ENCODE data around the gene MSI2. TPM values are rescaled to one million over a fixed set of nuclear protein-coding genes. Genes with fewer than 3 reads are reported as not detected.
"Not testable (repeated sequence)": the region's sequence is repeated elsewhere in the genome, so short reads cannot be mapped to it uniquely, and the experiment has no call there.

Gene MSI2
- total RNA-seq, 1 experiment from 2014 or later, result 13.8 TPM

DNA sequence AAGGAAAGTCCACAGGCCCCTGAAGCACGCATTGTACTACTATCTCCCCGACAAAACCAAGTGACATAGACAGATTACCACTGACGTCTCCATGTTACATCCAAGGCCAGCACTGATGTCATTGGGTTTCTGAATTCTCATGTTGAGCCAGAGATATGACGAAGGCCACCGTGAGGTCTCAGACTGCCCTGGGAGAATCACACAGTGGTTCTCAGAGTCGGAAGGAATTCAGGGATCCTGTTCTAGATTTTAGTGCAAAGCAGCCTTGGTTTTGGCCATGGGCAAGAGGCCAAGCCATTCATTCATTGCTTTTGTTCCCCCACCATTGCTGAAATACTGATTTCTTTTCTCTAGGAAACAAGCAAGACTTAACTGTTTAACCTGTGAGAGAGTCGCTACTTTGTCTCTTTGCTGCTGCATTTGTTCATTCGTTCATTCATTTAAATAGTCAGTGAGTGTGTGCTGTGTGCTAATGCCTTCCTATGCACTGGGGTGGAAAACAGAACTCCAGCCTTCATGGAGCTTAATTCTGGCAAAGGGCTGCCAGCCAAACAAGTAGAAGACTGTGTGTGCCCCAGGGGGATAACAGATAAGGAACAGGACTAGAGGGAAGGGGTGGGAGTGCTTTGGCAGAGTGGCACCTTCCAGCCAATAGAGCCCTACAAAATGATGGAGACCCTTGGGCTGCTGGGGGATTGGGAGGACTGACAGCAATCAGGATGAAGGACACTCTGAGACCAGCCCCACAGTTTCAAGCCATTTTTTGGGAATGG is 222.3 kb downstream of the MSI2 start:
- no peak for DNase-seq (ENCODE audit: low read depth)

DNA sequence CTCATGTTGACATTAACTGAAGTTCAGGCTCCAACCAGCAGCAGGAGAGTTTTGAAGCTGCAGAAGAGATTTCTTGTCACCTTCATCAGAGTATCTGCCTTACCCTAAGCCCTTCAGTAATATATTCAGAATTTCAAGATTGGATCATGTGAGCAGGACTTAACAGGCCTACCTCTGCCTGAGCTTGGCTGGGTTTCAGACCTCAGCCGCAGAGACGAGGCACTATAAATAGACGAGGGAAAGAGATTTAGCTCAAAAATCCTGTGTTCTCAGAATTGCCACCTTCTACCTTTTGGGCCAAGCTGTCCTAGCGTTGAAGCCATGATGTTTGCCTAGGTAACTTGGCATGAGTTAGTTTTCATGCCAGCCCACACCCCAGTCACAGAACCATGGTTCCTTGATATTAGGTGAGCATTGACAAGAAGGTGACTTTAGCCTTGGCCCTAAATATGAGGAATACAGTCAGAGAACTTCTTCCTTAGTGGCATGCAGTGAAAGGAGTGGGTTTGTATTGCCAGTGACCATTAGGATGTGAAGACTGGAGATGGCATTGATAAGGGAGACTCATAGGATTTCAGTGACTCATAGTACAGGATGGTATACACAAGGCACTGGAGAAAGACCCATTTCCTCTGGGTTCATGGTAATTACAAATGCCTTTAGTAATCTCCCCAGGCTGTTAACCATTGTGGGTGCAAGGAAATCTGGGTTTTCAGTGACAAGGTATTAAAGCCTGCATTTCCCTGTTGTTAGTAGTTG is 224.3 kb downstream of the MSI2 start:
- DNase-seq (ENCODE audit: low read depth), result peak; percentile 70

DNA sequence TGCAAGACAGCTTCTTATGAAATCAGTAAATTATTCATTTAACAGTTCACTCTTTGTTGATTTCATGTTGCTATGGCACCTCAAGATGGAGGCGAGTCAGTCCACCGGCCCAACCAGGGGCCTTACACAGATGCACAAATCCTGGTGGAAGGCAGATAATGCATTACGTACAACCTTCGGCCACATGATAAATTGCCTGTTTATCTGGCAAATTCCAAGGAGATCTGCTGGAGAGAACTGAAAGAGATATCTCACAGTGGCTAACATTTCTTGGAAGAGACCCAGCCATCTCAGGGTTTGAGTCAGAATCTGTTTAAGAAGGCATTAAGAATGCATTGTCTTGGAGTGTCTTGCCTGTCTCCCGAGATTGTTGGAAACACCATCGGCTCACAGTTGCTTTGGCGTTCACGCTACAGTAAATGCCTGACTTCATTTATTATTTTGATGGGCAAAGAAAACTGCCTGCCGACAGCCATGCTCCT is 225.6 kb downstream of the MSI2 start:
- peak; percentile 77 for DNase-seq (ENCODE audit: low read depth)

DNA sequence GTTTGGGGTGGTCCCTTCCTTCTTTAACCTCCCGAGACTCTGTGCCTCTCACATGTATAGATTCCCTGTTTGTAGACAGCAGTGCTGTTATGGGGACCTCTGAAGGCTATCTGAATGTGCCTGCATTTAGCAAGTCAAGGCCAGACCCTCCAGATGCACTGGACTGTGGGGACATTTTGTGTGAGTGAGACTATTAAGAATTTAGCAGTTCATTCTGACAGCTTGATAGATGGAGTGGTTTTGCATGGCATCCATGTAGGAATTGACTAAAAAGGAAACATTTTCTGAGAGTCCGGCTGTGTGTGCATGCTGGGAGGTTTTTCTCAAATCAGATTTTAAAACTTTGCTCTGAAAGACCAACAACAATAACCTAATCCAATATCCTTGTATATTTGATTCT is 226.3 kb downstream of the MSI2 start:
- peak; percentile 19 for DNase-seq (ENCODE audit: low read depth)

DNA sequence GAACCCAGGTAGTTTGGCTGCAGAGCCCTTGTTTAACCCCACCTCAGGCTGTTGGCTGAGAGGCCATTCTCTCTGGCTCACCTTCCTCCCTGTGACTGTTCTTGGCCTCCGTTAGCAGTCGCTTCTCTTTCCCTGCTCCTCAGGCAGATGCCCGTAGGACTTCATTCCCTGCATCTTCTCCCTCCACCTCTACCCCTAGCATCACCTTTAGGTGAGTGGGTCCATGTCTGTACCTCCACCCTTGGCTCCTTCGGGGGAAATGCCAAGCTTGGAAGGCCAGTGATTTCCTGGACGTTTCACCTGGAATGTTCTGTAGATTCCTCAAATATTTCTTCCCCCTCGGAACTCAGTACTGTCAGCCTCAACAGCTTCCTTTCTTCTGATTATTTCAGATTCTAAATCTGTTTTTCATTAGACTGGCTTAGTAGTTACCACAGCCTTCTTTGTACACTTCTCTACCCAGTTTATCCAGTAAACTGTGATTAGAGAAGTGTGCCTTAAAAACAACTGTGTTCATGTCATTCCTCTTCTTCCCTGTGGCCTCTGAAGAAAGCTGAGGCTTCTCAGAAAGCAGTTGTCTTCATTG is 227.9 kb downstream of the MSI2 start:
- no peak for DNase-seq (ENCODE audit: low read depth)

DNA sequence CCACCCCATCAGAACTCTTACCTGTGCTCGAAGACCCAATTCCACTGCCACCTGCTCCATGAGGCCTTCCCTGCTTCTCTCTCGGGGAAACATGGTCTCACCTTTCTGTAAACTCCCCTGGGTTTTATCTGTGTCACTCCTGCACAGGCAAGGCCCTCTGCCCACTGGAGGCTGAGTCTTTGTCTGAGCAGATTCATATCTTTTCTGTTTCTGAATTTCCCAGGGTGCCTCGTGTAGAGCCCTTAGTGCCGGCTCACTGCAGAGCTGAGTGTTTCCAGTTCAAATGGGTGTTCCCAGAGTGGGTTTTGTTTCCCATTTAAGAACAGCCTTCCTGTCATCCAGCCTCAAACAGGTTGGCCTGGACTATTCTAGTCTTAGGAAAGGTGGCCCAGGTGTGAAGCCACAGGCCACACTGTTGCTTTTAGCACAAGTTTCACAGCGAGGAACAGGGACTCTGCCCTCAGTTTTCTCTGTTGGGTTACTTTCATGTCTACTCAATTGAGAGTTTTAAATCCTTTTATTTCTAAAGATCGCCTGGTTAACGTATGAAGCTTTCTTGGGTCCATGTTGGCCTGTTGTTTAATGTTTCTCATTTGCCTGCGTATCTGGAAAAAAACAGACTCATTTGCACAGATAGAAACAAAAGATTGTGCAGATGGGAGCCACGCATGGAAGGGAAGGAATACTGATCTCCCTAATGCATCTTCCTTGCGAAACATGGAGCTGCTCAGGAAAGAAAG is 228.7 kb downstream of the MSI2 start:
- no peak for DNase-seq (ENCODE audit: low read depth)

DNA sequence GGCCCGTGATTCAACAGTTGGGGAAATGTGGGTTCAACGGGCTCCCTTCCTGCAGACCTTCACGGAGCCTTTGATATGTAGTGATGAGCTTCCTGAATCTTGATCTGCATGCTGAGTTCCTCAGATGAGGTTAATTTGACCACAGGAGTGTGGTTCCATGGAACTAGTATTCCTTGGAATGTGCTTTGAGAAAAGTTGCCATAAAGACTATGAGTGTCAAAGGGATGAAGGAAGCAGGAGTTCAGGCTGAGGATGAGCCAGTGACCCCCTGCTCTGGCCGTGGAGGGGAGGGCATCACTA is 229.2 kb downstream of the MSI2 start:
- DNase-seq (ENCODE audit: low read depth), result no peak

DNA sequence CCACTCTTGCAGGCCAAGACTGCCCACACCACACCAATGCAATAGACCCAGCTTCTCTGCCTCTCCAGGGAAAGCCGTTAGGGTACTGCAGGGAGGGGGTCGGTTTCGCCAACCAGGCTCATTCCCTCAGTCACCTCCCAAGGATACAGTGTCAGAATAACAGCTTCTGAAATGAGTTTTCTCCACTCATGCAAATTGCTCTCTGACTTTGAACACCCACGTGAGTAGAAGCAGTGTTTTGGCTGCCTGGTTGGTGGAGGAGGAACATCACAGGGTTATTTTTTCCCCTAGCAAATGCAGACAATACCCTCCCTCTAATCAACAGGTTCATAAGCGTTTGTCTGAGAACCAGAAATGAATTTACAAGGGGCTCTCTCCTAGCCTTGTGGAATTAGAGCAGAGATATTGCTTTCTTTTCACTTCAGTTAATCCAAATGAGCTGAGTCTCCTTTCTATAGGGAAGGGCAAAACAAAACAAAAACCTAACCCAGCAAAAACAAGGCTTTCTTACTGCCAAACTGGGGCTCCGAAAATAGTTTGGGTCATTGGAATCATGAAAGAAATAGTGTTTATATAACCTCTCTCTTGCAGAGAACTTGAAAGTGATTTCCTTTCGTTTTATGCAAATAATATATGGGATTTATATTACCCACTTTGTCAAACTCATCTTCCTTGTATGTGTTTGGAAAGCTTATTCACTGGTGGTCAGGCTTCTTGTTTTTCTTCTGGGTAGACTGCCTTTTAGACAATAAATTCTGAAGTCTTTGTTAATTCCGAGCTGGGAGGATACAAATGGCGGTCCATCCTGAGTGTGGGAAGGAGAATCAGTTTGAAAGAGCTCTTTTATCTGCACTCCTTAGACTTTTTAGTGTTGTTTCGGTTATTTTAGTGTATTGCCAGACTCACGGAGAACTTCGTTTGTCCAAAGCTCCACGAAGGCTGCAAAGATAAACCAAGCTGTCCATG is 229.9 kb downstream of the MSI2 start:
- no peak for DNase-seq (ENCODE audit: low read depth)

DNA sequence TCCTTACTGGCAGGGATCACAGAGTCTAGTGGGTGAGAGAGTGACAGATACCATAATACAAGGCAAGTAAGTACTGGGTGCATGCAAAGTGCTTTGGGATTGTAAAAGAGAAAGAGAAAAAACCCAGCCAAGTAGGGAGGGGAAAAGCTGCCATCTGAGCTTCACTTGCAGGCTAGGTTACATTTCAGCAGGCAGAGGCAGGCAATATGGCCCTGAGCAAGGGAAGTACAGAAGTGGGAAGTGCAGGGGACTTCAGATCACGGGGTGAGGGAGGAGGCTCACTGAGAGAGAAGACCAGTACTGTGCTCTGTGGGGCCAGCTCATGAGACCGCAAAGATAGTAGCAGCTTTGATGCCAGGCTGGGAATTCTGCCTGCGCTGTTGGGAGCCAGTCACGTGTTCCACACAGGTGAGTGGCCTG is 230.6 kb downstream of the MSI2 start:
- no peak for DNase-seq (ENCODE audit: low read depth)

DNA sequence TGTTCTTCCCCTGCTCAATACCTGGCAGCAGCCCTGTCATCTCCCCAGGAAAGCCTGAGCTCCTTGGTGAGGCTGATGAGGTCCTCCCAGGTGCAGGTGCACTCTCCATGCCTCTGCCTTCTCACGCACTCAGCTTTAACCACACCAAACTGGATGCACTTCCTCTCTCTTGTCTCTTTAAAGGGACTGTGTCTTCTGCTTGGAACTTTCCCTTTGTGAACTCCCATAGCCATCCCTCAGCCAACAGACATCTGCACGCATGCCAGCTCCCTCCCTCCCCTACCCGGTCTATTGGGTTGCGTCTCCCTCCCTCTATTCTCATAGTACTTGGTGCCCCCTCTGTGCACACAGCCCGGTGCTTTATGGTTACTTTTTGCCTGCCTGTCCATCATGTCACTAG is 231.2 kb downstream of the MSI2 start:
- no peak for DNase-seq (ENCODE audit: low read depth)

DNA sequence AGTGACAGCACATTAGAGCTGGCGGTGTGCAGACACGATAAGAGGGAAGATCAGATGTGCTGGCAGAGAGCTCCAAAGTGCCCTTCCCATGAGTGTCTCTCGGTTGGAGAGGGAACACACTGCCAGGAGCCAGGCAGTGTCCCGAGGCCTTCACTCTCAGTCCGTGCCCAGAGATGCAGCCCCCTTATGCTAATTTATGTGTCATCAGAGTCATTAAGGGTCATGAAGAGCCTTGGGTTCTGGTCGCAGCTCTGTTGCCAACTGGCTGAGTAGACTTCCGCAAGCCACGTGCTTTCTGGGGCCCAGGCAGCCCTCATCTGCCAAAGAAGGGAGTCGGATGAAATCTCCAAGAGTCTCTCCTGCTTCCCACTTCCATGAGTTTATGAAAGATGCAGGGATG is 232.5 kb downstream of the MSI2 start:
- DNase-seq (ENCODE audit: low read depth), result no peak

DNA sequence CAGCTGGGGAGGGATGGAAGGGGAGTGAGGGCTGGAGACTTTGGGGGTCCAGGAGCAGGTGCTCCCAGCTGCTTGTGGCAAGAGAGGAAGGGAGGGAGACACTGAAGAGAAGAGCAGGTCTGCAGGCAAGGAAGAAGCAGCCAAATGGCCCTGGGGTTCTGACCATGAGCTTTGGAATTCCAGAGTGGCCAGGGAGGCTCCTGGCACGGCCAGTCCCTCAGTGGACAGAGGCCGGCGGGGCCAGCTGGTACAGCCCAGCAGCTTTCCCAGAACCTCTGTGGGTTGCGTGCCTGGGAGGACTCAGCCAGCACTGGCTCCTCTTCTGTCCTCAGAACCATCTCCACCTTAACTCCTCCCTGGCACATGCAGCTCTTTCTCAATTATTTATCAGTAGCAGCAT is 233.0 kb downstream of the MSI2 start:
- no peak for DNase-seq (ENCODE audit: low read depth)

DNA sequence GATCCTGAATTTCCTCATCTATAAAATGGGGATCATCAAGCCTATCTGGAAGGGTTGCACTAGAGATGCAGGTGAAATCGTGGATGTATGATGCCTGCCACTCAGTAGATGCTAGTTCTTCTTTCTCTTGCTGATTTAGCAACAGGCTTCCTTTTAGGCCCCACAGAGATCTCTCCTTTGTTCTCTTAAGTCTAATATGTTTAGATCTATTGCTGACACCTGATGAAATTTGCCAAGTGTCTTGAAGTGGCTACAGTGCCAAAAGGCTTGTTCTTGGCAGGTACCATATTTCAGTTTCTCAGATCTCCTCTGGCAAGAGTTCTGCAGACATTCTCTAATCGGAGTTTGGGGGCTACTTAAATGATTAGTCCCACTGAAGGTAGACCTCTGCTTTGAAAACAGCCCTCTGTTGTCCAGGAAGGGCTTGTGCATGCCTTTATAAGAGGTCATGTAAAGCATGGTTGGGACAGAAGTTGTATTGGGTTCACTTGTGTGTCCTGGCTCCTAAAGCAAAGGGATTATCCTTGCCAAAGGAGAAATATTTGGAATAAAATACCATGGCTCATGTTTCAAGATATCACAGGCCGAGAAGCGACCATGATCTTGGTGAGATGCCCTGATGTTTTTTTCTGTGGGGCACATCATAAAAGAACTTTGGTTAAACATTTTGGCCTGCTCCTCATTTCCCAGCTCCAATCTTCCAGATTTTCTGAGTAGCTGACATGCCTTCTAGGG is 234.0 kb downstream of the MSI2 start:
- DNase-seq (ENCODE audit: low read depth), result no peak

DNA sequence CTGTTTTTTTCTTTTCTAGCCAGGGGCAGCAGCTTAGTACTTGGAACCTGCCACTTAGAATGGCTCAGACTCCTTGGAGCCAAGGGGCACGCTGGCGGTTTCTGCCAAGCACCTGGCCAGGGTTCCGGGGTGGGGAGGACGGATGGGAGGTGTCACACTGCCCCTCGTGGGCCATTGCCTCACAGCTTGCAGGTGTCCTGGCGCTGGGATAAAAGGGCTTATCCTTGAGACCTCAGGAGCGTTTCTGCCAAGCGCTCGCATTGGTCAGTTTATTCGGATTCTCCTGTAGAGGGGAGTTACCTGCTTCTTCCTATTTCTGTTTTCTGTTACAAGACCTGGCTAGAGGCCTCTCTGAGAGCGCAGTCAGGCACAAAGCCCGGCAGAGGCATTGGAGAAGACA is 234.6 kb downstream of the MSI2 start:
- no peak for DNase-seq (ENCODE audit: low read depth)

DNA sequence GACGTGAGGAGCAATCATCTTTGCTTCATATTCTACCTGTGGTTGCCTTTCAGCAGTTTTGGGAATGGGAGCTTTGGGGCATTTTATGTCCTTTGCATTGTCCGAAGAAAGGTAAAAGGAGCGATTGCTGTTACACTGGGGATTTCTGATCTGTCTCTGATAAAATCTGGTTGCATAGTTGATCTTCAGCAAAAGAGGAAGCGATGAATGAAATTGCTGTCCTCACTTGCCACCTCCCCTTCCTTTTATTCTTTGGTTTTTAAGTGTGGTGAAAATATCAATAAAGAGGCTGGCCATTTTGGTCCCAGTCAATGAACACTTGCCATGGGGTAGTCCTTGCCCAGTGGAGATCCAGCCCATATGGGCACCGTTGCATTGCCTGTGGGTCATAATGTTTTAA is 236.8 kb downstream of the MSI2 start:
- DNase-seq (ENCODE audit: low read depth), result no peak

DNA sequence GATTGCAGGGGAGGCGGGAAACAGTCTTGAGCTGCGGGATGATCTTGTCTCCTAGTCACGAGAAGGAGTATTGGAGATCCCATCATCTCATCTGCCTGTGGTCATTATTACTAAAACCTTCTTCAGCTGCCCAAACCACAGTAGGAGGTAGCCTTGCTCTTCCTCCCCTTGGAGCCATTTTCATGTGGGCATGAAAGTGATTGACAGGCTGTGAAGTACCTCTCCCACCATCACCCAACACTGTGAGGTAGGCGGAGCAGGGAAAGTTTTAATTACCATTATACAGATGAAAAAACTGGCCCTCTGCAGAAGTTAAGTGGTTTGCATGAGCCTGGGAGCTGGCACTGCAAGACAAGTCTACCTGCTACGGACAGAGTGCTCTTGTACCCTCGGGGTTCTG is 237.3 kb downstream of the MSI2 start:
- no peak for DNase-seq (ENCODE audit: low read depth)

DNA sequence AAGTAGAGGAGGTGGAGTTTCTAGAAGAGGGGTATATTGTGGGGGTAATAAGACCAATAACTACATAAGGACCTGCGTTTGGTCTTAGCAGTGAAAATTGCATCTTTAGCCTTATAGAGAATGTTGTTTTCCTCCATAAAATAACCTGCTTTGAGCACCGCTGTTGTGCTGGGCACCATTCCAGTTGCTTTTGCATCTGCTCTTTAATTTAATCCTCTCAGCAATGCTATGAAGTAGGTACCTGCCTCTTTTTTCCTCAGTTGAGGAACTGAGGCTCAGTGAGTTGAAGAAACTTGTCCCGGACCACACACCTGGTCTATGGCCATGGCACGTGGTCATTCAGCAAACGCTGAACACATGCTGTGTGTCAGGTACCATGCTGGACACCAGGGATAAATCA is 238.1 kb downstream of the MSI2 start:
- no peak for DNase-seq (ENCODE audit: low read depth)

DNA sequence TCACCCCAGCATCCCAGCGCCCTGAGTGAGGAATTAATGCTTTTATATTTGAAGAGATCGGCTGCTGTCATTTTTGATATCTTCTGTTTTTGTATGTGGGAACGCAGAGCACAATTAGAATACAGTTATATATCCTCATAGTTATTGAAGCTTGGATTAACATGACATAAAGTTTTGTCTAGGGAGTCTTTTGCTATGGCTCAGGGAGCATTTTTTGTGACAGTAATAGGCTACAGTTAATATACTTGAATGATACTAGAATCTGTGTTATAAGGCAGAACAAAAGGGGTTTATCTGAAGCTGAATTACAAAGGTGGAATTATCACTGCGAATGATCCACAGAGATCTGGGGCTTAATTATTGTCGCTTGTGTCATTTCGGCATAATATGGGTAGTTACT is 239.4 kb downstream of the MSI2 start:
- DNase-seq (ENCODE audit: low read depth), result no peak

DNA sequence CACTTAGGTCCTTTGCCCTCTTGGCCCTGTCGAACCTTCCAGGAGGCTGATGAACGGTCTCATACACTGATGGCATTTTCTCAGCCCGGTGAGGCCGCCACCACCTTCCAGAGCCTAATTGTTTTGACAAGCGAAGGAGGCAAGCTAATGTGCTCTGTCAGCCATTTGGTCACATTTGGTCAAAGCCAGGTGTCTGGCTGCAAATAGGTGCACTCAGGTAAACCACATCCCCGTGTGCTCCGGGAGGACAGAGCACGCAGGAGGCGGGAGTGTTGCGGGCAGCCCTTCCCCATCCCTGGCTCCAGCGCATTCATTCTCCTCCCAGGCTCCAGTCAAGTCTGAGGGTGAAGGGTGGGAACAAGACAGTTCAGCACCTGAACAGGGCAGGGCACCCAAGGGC is 240.1 kb downstream of the MSI2 start:
- DNase-seq (ENCODE audit: low read depth), result no peak

DNA sequence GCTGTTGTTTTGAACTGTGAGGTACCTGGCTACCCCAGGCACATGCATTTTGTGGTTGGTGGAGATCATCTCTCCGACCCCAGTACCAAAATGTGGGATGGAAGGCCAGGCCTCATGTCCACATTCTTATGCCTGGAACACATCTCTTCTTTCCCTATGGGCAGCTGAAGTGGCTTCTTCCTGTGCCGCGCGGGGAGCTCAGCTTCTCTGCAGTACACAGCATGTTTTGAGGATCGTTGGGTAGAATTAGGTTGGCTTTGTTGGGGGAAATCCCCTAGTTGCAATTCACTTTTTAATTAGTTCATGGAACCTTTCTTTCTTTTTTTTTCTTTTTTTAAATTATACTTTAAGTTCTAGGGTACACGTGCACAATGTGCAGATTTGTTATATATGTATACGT is 242.1 kb downstream of the MSI2 start:
- DNase-seq (ENCODE audit: low read depth), result no peak

DNA sequence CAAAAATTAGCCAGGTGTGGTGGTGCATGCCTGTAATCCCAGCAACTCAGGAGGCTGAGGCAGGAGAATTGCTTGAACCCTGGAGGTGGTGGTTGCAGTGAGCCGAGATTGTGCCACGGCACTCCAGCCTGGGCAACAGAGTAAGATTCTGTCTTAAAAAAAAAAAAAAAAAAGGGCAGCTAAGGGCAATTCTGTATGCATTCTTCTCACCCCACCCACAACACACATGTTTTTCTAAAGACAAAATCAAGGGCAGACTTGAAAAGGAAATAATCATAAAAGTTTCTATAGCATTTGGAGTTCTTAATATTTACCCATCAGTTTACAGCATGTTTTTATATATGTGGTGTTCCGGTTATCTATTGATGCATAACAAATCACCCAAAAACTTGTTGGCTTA is 242.9 kb downstream of the MSI2 start:
- DNase-seq (ENCODE audit: low read depth), result not testable (repeated sequence)
